ENCODE measurements around the gene FHAD1.

GRCh38 chr1:15371610-15372545 is 124.9 kb downstream of the FHAD1 start:
- TF ChIP-seq ZBTB33 (IDR thresholded peaks at IDR 0.05) (no peak), NR2F2 (IDR thresholded peaks at IDR 0.05) (no peak), MAX (IDR thresholded peaks at IDR 0.05) (no peak), CTCF (IDR thresholded peaks at IDR 0.05; ENCODE audit: low read depth, low read length, missing input control) (no peak), EGR1 (IDR thresholded peaks at IDR 0.05; ENCODE audit: low read depth in 2 of 2) (no peak), FOXA1 (IDR thresholded peaks at IDR 0.05) (no peak), GABPA (IDR thresholded peaks at IDR 0.05 in 1 of 2, conservative IDR thresholded peaks at IDR 0.05 in 1 of 2) (no peak), SP1 (IDR thresholded peaks at IDR 0.05) (no peak), REST (IDR thresholded peaks at IDR 0.05) (no peak), JUND (IDR thresholded peaks at IDR 0.05) (no peak), TAF1 (conservative IDR thresholded peaks at IDR 0.05) (no peak), RXRA (IDR thresholded peaks at IDR 0.05) (no peak)

Measured in liver (tissue), 3 donors.